H9 (cell line): Measurements from ENCODE around the gene PPP1R13B. TPM values are rescaled to one million over a fixed set of nuclear protein-coding genes. Genes with fewer than 3 reads are reported as not detected.

Source experiments
- DNase-seq: peaks from one replicate; pipeline ENCODE4 v3.0.0-alpha.2; 2017
- H2AFZ ChIP-seq: one replicate; pipeline ENCODE4 v1.6.1; 2013; ENCODE audit warnings: mild to moderate bottlenecking, low read length, control low read depth, moderate library complexity
- H2AK5ac ChIP-seq: 2 replicates; pipeline ENCODE4 v1.6.1; 2013; ENCODE audit warnings: low read length, control low read depth, mixed read lengths; ENCODE audit not compliant: insufficient read length
- H2BK120ac ChIP-seq: one replicate; pipeline ENCODE4 v1.6.1; 2013; ENCODE audit warnings: low read depth, mild to moderate bottlenecking, low read length, control low read depth, inconsistent platforms; ENCODE audit not compliant: poor library complexity, severe bottlenecking
- H2BK12ac ChIP-seq: 2 replicates; pipeline ENCODE4 v1.6.1; 2013; ENCODE audit warnings: low read length, control low read depth, mixed read lengths, low read depth; ENCODE audit not compliant: insufficient read length
- H2BK15ac ChIP-seq: 2 replicates; pipeline ENCODE4 v1.6.1; 2013; ENCODE audit warnings: low read depth, low read length, control low read depth
- H2BK20ac ChIP-seq: one replicate; pipeline ENCODE4 v1.6.1; 2013; ENCODE audit warnings: low read depth, mild to moderate bottlenecking, low read length, control low read depth, inconsistent platforms; ENCODE audit not compliant: poor library complexity, severe bottlenecking
- H2BK5ac ChIP-seq: 2 replicates; pipeline ENCODE4 v1.6.1; 2013; ENCODE audit warnings: low read length, control low read depth, mixed read lengths; ENCODE audit not compliant: insufficient read length
- H3K14ac ChIP-seq: 2 replicates; pipeline ENCODE4 v1.6.1; 2013; ENCODE audit warnings: low read length, control low read depth; ENCODE audit not compliant: insufficient read depth
- H3K18ac ChIP-seq: 2 replicates; pipeline ENCODE4 v1.6.1; 2013; ENCODE audit warnings: low read depth, mild to moderate bottlenecking, mixed read lengths, low read length, control low read depth; ENCODE audit not compliant: insufficient read length
- H3K23ac ChIP-seq: 2 replicates; pipeline ENCODE4 v1.6.1; 2013; ENCODE audit warnings: low read length, control low read depth, mixed read lengths, low read depth; ENCODE audit not compliant: insufficient read length
- H3K23me2 ChIP-seq: 2 replicates; pipeline ENCODE4 v1.6.1; 2013; ENCODE audit warnings: low read depth, mild to moderate bottlenecking, mixed read lengths, low read length, control low read depth; ENCODE audit not compliant: insufficient read length, poor library complexity, severe bottlenecking
- H3K27ac ChIP-seq: 2 replicates; pipeline ENCODE4 v1.5.1; 2013; ENCODE audit warnings: low read length, control low read depth, mixed read lengths, low read depth; ENCODE audit not compliant: insufficient read length
- H3K27me3 ChIP-seq: 2 replicates; pipeline ENCODE4 v1.6.1; 2013; ENCODE audit warnings: low read length, control low read depth, inconsistent platforms; ENCODE audit not compliant: insufficient read depth
- H3K4ac ChIP-seq: 2 replicates; pipeline ENCODE4 v1.6.1; 2013; ENCODE audit warnings: low read depth, mild to moderate bottlenecking, control low read depth, inconsistent platforms, low read length, moderate library complexity
- H3K4me1 ChIP-seq: 2 replicates; pipeline ENCODE4 v1.6.1; 2013; ENCODE audit warnings: low read length, control low read depth, inconsistent platforms; ENCODE audit not compliant: insufficient read depth
- H3K4me2 ChIP-seq: 2 replicates; pipeline ENCODE4 v1.6.1; 2013; ENCODE audit warnings: low read length, control low read depth, mixed read lengths; ENCODE audit not compliant: insufficient read length, insufficient read depth
- H3K56ac ChIP-seq: 2 replicates; pipeline ENCODE4 v1.6.1; 2013; ENCODE audit warnings: low read depth, mild to moderate bottlenecking, mixed read lengths, low read length, control low read depth; ENCODE audit not compliant: insufficient read length
- H3K79me1 ChIP-seq: 2 replicates; pipeline ENCODE4 v1.6.1; 2013; ENCODE audit warnings: low read depth, mild to moderate bottlenecking, moderate library complexity, low read length, control low read depth, inconsistent platforms; ENCODE audit not compliant: insufficient read depth, poor library complexity, severe bottlenecking
- H3K79me2 ChIP-seq: 2 replicates; pipeline ENCODE4 v1.6.1; 2013; ENCODE audit warnings: low read length, control low read depth, inconsistent platforms; ENCODE audit not compliant: insufficient read depth
- H3K9ac ChIP-seq: 2 replicates; pipeline ENCODE4 v1.6.1; 2013; ENCODE audit warnings: low read length, control low read depth, mixed read lengths; ENCODE audit not compliant: insufficient read length; ENCODE audit errors: extremely low read depth
- H3K9me3 ChIP-seq: one replicate; pipeline ENCODE4 v1.6.1; 2013; ENCODE audit warnings: low read depth, low read length, inconsistent platforms; ENCODE audit not compliant: control insufficient read depth
- H3T11ph ChIP-seq: one replicate; pipeline ENCODE4 v1.6.1; 2013; ENCODE audit warnings: mild to moderate bottlenecking, low read length, control low read depth, inconsistent platforms
- H4K20me1 ChIP-seq: one replicate; pipeline ENCODE4 v1.6.1; 2013; ENCODE audit not compliant: control insufficient read depth, insufficient read length, insufficient read depth
- H4K5ac ChIP-seq: 2 replicates; pipeline ENCODE4 v1.6.1; 2013; ENCODE audit warnings: low read depth, mild to moderate bottlenecking, mixed read lengths, low read length, control low read depth; ENCODE audit not compliant: insufficient read length
- H4K8ac ChIP-seq: replicated peaks from 2 replicates; pipeline ENCODE4 v1.6.1; 2013; ENCODE audit warnings: low read length, control low read depth, mixed read lengths, low read depth; ENCODE audit not compliant: insufficient read length
- H4K91ac ChIP-seq: 2 replicates; pipeline ENCODE4 v1.6.1; 2013; ENCODE audit warnings: low read depth, mild to moderate bottlenecking, moderate library complexity, mixed read lengths, low read length, control low read depth; ENCODE audit not compliant: insufficient read length
- H3K27ac Mint-ChIP-seq, 3 experiments: 2 replicates in 2 of 3; 3 replicates in 1 of 3; pipeline ENCODE4 v1.8.0; 2020 to 2021; ENCODE audit warnings: mixed read lengths in 3 of 3, mild to moderate bottlenecking in 1 of 3, moderate library complexity in 1 of 3
- H3K27me3 Mint-ChIP-seq: 2 replicates; pipeline ENCODE4 v1.8.0; 2021; ENCODE audit warnings: low read depth, mild to moderate bottlenecking, moderate library complexity, mixed read lengths
- H3K36me3 Mint-ChIP-seq, 3 experiments: 2 replicates in 2 of 3; 3 replicates in 1 of 3; pipeline ENCODE4 v1.8.0; 2020 to 2021; ENCODE audit warnings: low read depth in 3 of 3, mixed read lengths in 3 of 3; ENCODE audit not compliant: insufficient read depth in 1 of 3
- H3K4me1 Mint-ChIP-seq, 2 experiments: 2 replicates each; pipeline ENCODE4 v1.8.0; 2020; ENCODE audit warnings: mixed read lengths in 2 of 2
- H3K4me3 Mint-ChIP-seq, 2 experiments: 2 replicates in 1 of 2; 3 replicates in 1 of 2; pipeline ENCODE4 v1.8.0; 2020 to 2021; ENCODE audit warnings: mild to moderate bottlenecking in 2 of 2, mixed read lengths in 2 of 2, moderate library complexity in 1 of 2
- H3K9me3 Mint-ChIP-seq, 2 experiments: 2 replicates in 1 of 2; 3 replicates in 1 of 2; pipeline ENCODE4 v1.8.0; 2020; ENCODE audit warnings: mild to moderate bottlenecking in 2 of 2, mixed read lengths in 2 of 2, moderate library complexity in 1 of 2
- CTCF ChIP-seq: fragments of 200-600 bp; sonication (generic); conservative IDR thresholded peaks from 3 replicates; pipeline ENCODE4 v1.8.0; 2021; ENCODE audit warnings: antibody characterized with exemption, mild to moderate bottlenecking
- WGBS: extraction: QIAGEN DNeasy Blood & Tissue Kit; methylation state at CpG from one replicate; pipeline ENCODE4 v1.1.7; 2013; ENCODE audit warnings: missing lambda C conversion rate, low lambda C conversion rate, mixed read lengths; ENCODE audit not compliant: insufficient read length; ENCODE audit errors: extremely low coverage; 5-methylcytosine and 5-hydroxymethylcytosine counted together
- total RNA-seq: library from RNA; stranded (reverse); gene quantifications from 2 replicates; pipeline ENCODE4 v1.2.1, GENCODE V29; 2021

PPP1R13B gene
- total RNA-seq, 1 experiment from 2014 or later, result 6.0 TPM

DNA sequence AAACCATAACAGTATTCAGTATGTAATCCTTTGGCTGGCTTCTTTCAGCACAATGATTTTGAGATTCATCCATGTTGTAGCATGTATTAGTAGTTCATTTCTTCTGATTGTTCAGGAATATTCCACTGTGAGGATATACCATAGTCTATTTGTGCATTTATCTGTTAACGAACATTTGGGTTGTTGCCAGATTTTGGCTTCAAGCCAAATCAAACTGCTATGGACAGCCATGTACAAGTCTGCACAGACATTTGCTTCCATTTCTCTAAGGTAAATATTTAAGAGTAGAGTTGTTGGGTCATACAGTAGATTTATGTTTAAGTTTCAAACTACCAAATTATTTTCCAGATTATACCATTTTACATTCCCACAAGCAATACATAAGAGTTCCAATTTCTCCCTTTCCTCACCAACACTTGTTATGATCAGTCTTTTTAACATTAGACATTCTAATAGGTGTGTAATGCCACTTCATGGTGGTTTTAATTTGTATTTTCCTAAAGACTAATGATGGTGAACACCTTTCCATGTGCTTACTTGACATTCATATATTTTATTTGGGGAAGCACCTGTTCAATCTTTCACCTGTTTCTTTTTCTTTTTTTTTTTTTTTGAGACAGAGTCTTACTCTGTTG lies 75.2 kb downstream of the PPP1R13B start:
- no peak overlapping the region for H3K4ac ChIP-seq
- no peak overlapping the region for H2BK120ac ChIP-seq
- no peak overlapping the region for H3K4me3 Mint-ChIP-seq
- no peak for DNase-seq
- H3K27ac ChIP-seq, result no peak overlapping the region
- no peak overlapping the region for H2AFZ ChIP-seq
- no peak overlapping the region for H4K5ac ChIP-seq
- H4K91ac ChIP-seq, result no peak overlapping the region
- no peak overlapping the region for H4K8ac ChIP-seq
- no peaks in the 10 kb centered on the region; a peak in 1 of 4 replicates for H3K4me1 Mint-ChIP-seq
- H2BK20ac ChIP-seq, result no peak overlapping the region
- no peak overlapping the region for H3K14ac ChIP-seq
- H3K23ac ChIP-seq, result no peak overlapping the region
- no peaks in the 10 kb centered on the region for H3K9me3 ChIP-seq
- H3K18ac ChIP-seq, result no peak overlapping the region
- H3K36me3 Mint-ChIP-seq, result no peaks in the 10 kb centered on the region
- H2BK15ac ChIP-seq, result no peak overlapping the region
- no CpG with 5 or more reads among the region's 1 CpG for WGBS
- no peaks in the 10 kb centered on the region for H3K9me3 Mint-ChIP-seq
- H2BK5ac ChIP-seq, result no peak overlapping the region
- H3K27ac Mint-ChIP-seq, result no peak overlapping the region
- H3K27me3 ChIP-seq, result no peaks in the 10 kb centered on the region
- H3K4me1 ChIP-seq, result no peaks in the 10 kb centered on the region
- H2AK5ac ChIP-seq, result no peak overlapping the region
- H3K27me3 Mint-ChIP-seq, result no peaks in the 10 kb centered on the region
- H3T11ph ChIP-seq, result no peak overlapping the region
- H3K56ac ChIP-seq, result no peak overlapping the region
- no peaks in the 10 kb centered on the region for H4K20me1 ChIP-seq
- no peak overlapping the region for H3K9ac ChIP-seq
- H3K79me1 ChIP-seq, result no peaks in the 10 kb centered on the region
- TF ChIP-seq CTCF, result no peak
- H3K79me2 ChIP-seq, result no peaks in the 10 kb centered on the region
- no peaks in the 10 kb centered on the region for H3K23me2 ChIP-seq
- H3K4me2 ChIP-seq, result no peak overlapping the region
- no peak overlapping the region for H2BK12ac ChIP-seq
